IPS DF 6.9 (cell line): ENCODE results near the gene KAZN.

Source experiments
- DNase-seq: peaks from one replicate; pipeline ENCODE4 v3.0.0-alpha.2; 2013; ENCODE audit warnings: low read depth, low spot score
- H3K27ac ChIP-seq: one replicate; pipeline ENCODE4 v1.5.1; 2013; ENCODE audit warnings: low read length, control low read depth
- H3K27me3 ChIP-seq: 2 replicates; pipeline ENCODE4 v1.6.1; 2013; ENCODE audit warnings: mild to moderate bottlenecking, low read length; ENCODE audit not compliant: control insufficient read depth, insufficient read depth
- H3K36me3 ChIP-seq: 2 replicates; pipeline ENCODE4 v1.6.1; 2013; ENCODE audit warnings: low read length; ENCODE audit not compliant: control insufficient read depth, insufficient read depth
- H3K4me1 ChIP-seq: 2 replicates; pipeline ENCODE4 v1.6.1; 2013; ENCODE audit warnings: low read length; ENCODE audit not compliant: control insufficient read depth, insufficient read depth
- H3K4me3 ChIP-seq: 2 replicates; pipeline ENCODE4 v1.5.1; 2013; ENCODE audit warnings: mild to moderate bottlenecking, low read length
- H3K9me3 ChIP-seq: 2 replicates; pipeline ENCODE4 v1.6.1; 2013; ENCODE audit warnings: low read length, inconsistent platforms; ENCODE audit not compliant: control insufficient read depth, insufficient read depth
- WGBS: extraction: QIAGEN DNeasy Blood & Tissue Kit; methylation state at CpG from one replicate; pipeline ENCODE4 v1.1.7; 2013; ENCODE audit warnings: mixed read lengths, missing lambda C conversion rate; ENCODE audit not compliant: insufficient read length, insufficient coverage; 5-methylcytosine and 5-hydroxymethylcytosine counted together

Gene KAZN

DNA sequence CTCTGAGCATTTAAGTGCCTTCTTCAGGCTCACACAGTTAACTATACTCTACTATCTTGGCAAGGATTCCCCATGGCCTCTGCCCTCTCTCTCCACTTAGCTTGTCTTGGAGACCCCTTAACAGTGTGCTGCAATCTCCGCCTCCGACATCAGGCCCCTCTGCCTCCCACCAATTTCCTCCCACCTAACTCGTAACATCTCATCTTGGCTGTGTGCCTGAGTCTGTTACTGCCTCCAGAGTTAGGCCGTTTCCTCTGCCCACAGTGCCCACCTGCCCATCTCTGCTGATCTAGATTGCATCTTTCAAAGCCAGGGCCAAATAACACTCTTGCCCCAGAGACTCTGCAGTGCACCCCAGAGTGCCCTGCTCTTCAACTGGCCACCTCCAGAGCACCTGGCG is 310.8 kb downstream of the KAZN start:
- H3K4me1 ChIP-seq, result peaks cover 5% of the 10 kb centered on the region
- no peaks in the 10 kb centered on the region for H3K9me3 ChIP-seq
- H3K36me3 ChIP-seq, result no peaks in the 10 kb centered on the region
- DNase-seq, result no peak
- H3K4me3 ChIP-seq, result no peak overlapping the region
- no CpG with 5 or more reads among the region's 5 CpGs for WGBS
- no peaks in the 10 kb centered on the region for H3K27me3 ChIP-seq
- H3K27ac ChIP-seq, result no peak overlapping the region

DNA sequence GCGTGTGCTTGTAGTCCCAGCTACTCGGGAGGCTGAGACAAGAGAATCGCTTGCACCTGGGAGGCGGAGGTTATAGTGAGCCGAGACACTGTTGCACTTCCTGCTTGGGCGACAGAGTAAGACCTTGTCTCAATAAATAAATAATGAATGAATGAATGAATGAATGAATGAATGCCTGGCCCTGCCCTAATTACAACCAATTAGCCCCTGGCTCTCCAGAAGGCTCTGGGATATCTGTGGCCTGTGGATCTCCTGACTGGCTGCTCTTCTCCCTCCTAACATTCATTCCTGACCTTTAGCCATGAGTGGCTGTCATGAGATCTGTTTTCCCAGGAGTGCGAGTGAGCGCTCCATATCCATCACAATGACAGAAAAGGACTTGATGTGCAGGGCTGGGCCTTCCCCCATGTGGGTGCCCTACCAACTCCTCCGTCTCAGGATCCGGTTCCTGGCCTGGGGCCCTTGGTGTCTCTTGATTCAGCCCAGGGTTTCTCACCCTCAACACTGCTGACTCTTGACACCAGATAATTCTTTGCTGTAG is 311.5 kb downstream of the KAZN start:
- Histone ChIP-seq H3K4me3 (no peak overlapping the region), H3K27ac (no peak overlapping the region), H3K4me1 (peaks cover 5% of the 10 kb centered on the region), H3K36me3 (no peaks in the 10 kb centered on the region), H3K9me3 (no peaks in the 10 kb centered on the region), H3K27me3 (no peaks in the 10 kb centered on the region)
- no CpG with 5 or more reads among the region's 10 CpGs for WGBS
- no peak for DNase-seq

DNA sequence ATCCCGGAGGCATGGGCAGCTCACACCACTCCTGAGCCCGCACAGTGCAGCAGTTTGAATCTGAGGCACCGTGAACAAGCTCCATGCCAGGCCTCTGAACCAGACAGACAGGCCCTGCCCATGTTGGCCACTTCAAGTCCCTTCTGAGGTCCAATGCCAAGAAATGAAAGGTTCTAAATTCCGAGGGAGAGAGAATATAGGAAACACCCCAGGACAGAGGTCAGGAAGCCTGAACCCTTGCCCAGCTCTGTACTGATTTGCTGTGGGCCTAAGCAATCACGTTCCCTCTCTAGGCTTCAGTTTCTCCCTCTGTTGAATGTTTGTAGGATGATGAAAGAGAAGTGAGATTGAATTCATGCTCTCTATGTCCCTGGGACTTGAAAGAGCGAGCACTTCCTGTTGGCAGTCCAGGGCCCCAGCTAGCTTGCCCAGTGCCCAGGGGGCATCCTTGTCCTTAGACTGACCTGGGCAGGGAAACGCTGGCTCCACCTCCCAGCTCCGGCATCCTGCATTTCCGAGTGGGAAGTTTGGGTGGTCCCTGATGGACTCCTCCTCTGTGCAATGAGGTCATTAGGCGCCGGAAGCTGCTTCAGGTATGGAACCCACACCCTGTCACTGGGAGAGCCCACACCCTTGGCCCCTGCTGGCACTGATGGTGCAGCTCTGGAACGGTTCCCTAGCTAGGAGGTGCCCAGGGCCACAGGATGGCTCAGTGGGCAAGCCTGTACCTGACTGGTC is 312.7 kb downstream of the KAZN start:
- no peak for DNase-seq
- H3K27me3 ChIP-seq, result no peaks in the 10 kb centered on the region
- H3K4me1 ChIP-seq, result peaks cover 5% of the 10 kb centered on the region
- H3K27ac ChIP-seq, result no peak overlapping the region
- H3K36me3 ChIP-seq, result no peaks in the 10 kb centered on the region
- H3K4me3 ChIP-seq, result no peak overlapping the region
- no CpG with 5 or more reads among the region's 12 CpGs for WGBS
- H3K9me3 ChIP-seq, result no peaks in the 10 kb centered on the region

DNA sequence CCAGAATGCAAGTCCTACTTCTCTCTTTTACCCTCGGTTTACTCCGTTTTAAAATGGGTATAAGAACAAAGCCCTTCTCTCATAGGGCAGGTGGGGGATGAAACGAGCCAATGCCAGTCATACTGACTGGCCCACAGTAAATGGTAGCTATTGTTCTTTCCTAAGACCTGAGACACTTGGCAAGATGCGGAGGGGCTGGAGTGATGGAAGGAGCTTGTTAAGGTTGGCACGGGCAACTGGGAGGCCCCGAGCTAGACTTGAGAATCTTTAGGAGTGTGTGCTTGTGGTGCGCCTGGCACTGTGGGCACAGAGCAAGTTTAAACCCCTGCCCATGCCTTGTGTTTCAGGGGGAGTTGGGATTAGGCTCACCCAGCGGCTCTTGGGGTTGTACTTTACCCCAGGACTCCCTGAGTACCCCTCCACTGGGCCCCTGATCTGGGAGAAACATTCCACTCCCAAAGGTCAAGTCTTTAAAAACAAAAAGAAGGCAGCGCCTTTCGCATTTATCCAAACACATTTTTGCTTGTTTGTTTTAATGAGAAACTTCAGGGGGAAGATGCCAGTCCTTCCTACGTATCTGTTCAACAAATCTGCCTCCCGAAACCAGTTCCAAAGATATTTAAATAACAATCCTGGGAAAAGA is 314.5 kb downstream of the KAZN start:
- no peaks in the 10 kb centered on the region for H3K36me3 ChIP-seq
- H3K9me3 ChIP-seq, result no peaks in the 10 kb centered on the region
- H3K27ac ChIP-seq, result no peak overlapping the region
- H3K4me3 ChIP-seq, result no peak overlapping the region
- no peaks in the 10 kb centered on the region for H3K27me3 ChIP-seq
- WGBS, result no CpG with 5 or more reads among the region's 12 CpGs
- no peak for DNase-seq
- peaks cover 5% of the 10 kb centered on the region for H3K4me1 ChIP-seq

DNA sequence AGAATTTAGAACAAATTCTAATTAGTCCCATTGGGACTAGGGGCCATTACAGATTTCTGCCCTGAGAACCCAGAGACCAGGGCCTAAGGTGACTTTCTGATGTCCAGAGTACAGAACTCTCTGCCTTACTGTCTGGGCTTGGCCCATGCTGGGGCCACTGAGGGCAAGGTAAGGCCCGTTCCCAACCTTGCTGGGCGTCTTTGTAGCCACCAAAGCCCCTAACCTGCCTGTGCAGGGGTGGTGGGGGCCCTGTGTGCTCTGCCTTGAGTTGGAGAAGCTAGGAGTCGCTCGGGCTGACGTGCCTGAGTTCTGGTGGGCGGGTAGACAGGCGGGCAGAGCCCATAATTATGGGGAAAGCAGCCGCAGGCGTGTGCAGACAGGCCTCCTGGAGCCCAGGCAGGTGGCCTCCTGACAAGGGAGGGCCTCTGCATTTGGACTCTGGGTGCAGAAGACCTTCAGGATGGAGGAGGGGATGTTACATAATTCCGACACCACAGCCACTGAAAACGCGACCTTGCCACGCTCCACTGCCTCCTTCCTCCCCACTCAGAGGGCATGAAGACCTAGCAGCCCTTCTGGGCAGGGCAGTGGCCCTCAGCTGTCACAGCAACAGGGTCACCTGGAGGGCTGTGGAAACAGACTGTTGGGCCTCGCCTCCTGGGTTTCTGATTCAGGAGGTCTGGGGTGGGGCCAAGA is 315.1 kb downstream of the KAZN start:
- H3K27ac ChIP-seq, result no peak overlapping the region
- H3K4me1 ChIP-seq, result peaks cover 5% of the 10 kb centered on the region
- no peaks in the 10 kb centered on the region for H3K9me3 ChIP-seq
- WGBS, result no CpG with 5 or more reads among the region's 14 CpGs
- no peaks in the 10 kb centered on the region for H3K36me3 ChIP-seq
- no peak for DNase-seq
- H3K27me3 ChIP-seq, result no peaks in the 10 kb centered on the region
- H3K4me3 ChIP-seq, result no peak overlapping the region

DNA sequence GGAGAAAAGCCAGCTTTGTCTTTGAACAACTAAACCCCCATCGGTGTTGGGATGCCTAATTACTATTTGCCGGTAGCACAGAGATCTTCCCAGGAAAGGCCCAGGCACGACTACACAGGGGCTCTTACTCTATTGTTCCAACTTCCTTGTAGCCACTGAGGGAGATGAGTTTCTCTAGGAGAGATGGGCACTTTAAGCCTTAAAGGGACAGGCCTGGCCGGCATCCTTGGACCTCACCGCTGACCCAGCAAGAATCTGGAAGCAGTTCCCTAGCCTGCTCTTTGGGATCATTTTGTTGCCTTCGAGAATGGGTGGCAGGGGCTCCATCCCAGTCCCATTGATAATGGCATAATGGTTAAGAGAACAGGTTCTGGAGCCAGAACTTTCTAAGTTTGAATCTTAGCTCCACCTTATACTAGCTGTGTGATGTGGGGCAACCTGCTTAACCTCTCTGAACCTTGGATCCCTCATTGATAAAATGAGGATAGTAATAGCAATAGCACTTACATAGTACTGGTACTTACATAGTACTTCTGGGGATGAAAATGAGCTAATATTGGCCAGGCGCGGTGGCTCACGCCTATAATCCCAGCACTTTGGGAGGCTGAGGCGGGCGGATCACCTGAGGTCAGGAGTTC is 316.0 kb downstream of the KAZN start:
- no peak for DNase-seq
- Histone ChIP-seq H3K27me3 (no peaks in the 10 kb centered on the region), H3K4me3 (no peak overlapping the region), H3K36me3 (no peaks in the 10 kb centered on the region), H3K9me3 (no peaks in the 10 kb centered on the region), H3K4me1 (peaks cover 5% of the 10 kb centered on the region), H3K27ac (no peak overlapping the region)
- no CpG with 5 or more reads among the region's 11 CpGs for WGBS

DNA sequence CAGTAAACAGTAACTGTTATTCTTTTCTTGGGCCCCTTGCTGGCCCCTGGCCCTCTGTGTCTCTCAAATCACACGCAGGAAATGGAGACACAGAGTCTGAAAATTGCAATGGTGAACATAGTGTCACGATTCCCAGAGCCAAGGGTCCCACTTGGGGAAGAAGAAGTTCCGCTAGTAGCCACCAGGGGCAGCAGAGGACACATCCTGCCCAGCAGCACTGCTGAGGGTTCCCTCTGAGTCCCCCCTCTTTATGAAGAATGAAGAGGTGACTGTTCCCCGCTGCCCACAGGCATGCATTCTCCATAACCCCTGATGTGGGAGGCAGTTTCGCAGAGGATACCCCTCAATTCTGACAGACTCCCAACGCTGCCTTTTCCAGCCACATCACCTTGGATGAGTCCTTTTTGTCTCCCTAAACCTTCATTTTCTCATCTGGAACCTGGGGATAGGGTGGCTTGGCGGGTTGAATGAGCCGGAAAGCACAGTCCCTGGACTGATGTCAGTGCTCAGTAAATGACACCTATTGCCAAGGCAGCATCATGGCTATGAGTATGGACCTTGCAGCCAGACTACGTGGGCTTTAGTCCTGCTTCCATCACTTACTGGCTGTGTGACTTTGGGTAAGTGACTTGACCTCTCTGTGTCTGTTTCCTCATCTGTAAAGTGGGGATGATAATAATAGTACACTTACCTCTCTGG is 317.0 kb downstream of the KAZN start:
- H3K4me3 ChIP-seq, result no peak overlapping the region
- peaks cover 3% of the 10 kb centered on the region; the same call in 1 of the 2 replicates for H3K4me1 ChIP-seq
- no CpG with 5 or more reads among the region's 9 CpGs for WGBS
- no peaks in the 10 kb centered on the region for H3K9me3 ChIP-seq
- H3K36me3 ChIP-seq, result no peaks in the 10 kb centered on the region
- no peak overlapping the region for H3K27ac ChIP-seq
- no peaks in the 10 kb centered on the region for H3K27me3 ChIP-seq
- DNase-seq, result no peak

DNA sequence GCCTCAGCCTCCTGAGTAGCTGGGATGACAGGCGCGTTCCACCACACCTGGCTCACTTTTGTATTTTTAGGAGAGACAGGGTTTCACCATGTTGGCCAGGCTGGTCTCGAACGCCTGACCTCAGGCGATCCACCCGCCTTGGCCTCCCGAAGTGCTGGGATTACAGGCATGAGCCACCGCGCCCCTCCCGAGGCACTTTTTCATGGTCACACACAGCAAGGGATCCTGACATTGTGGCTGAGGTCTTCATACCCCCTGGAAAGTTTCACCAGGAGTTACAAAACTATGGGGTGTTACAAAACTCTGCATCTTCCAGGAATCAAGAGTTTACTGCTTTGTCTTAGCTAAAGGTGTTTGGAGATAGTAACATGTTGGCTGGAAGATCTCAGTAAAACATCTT is 320.8 kb downstream of the KAZN start:
- no CpG with 5 or more reads among the region's 10 CpGs for WGBS
- H3K4me3 ChIP-seq, result no peak overlapping the region
- no peaks in the 10 kb centered on the region for H3K9me3 ChIP-seq
- no peaks in the 10 kb centered on the region for H3K27me3 ChIP-seq
- DNase-seq, result no peak
- no peak overlapping the region for H3K27ac ChIP-seq
- H3K4me1 ChIP-seq, result no peaks in the 10 kb centered on the region
- H3K36me3 ChIP-seq, result no peaks in the 10 kb centered on the region

DNA sequence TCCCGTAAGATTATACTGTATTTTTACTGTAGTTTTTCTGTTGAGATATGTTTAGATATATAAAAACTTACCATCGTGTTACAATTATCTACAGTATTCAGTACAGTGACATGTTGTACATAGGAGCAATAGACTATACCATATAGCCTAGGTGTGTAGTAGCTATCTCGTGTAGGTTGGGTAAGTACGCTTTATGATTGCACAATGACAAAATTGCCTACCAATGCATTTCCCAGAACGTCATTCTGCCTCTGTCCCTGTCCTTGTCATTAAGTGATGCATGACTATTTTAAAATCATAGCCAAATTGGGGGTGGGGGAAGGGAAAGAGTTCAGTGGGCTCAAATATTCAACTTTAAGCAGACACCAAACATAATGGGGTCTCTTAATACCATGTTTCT is 321.3 kb downstream of the KAZN start:
- no peak overlapping the region for H3K27ac ChIP-seq
- no peaks in the 10 kb centered on the region for H3K9me3 ChIP-seq
- WGBS, result no CpG with 5 or more reads among the region's 5 CpGs
- no peaks in the 10 kb centered on the region for H3K36me3 ChIP-seq
- no peak for DNase-seq
- H3K4me3 ChIP-seq, result no peak overlapping the region
- no peaks in the 10 kb centered on the region; the same call in 1 of the 2 replicates for H3K27me3 ChIP-seq
- H3K4me1 ChIP-seq, result no peaks in the 10 kb centered on the region

DNA sequence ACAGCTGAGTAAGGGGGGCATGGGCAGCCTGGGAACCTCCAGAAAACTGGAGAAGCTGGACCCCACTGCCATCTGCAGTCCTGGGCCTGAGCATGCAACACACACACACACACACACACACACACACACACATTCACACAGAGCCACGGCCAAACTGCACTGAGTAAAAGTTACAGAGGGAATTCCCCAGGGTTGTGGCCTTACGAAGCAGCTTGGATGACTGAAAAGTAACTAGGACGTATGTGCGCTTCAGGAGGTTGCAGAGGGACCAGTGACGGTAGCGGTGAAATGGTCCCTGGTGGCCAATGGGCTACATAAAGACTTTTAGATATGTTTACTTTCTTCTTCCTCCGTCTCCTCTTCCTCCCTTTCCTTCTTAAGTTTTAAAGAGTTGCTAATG is 322.6 kb downstream of the KAZN start:
- Histone ChIP-seq H3K36me3 (no peaks in the 10 kb centered on the region), H3K4me1 (no peaks in the 10 kb centered on the region), H3K27me3 (peaks cover 11% of the 10 kb centered on the region; the same call in 1 of the 2 replicates), H3K27ac (no peak overlapping the region), H3K4me3 (no peak overlapping the region), H3K9me3 (no peaks in the 10 kb centered on the region)
- no peak for DNase-seq
- WGBS, result no CpG with 5 or more reads among the region's 7 CpGs
